ENCODE measurements around the gene TICAM1.

DNA sequence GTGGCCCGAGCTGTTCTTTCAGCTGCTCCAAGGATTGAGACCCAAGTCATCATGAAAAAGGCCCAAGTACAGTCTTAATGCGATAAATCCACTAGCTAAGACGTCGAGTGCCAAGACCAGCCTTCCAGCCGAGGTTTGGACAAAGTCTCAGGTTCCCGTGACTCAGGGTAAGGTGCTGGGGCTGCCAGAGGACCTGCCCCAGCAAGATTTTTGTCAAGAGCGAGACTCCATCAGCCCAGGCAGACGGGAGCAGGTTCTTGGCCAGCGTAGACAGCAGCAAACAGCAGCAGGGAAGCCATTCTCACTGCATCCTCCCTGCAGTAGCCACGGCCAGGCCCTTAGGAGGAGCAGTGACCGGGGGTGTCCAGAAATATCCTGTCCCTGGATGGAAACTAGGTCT lies 36.5 kb downstream of the TICAM1 start:
- TF ChIP-seq POLR2AphosphoS5 (IDR thresholded peaks at IDR 0.05) (no peak), POLR2A (IDR thresholded peaks at IDR 0.05) (no peak)
- TF ChIP-seq, protein P1, sequence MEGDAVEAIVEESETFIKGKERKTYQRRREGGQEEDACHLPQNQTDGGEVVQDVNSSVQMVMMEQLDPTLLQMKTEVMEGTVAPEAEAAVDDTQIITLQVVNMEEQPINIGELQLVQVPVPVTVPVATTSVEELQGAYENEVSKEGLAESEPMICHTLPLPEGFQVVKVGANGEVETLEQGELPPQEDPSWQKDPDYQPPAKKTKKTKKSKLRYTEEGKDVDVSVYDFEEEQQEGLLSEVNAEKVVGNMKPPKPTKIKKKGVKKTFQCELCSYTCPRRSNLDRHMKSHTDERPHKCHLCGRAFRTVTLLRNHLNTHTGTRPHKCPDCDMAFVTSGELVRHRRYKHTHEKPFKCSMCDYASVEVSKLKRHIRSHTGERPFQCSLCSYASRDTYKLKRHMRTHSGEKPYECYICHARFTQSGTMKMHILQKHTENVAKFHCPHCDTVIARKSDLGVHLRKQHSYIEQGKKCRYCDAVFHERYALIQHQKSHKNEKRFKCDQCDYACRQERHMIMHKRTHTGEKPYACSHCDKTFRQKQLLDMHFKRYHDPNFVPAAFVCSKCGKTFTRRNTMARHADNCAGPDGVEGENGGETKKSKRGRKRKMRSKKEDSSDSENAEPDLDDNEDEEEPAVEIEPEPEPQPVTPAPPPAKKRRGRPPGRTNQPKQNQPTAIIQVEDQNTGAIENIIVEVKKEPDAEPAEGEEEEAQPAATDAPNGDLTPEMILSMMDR (IDR thresholded peaks at IDR 0.05): no peak

Measured in suprapubic skin (tissue), 4 donors.